CD14-positive monocyte (primary cell): ENCODE results near the gene GABRA1. TPM values are rescaled to one million over a fixed set of nuclear protein-coding genes. Genes with fewer than 3 reads are reported as not detected.

Experiments used
- DNase-seq, 3 donors: peaks; one replicate each; pipeline ENCODE4 v3.0.0-alpha.2; 2011 to 2022
- H2AFZ ChIP-seq: 2 replicates; pipeline ENCODE4 v1.6.0; 2012; ENCODE audit warnings: mild to moderate bottlenecking, low read depth, low read length, inconsistent platforms; ENCODE audit not compliant: insufficient read depth, poor library complexity, severe bottlenecking
- H3K27ac ChIP-seq, 2 donors: 1 replicate in 1 of 2; 2 replicates in 1 of 2; pipeline ENCODE4 v1.5.1; 2012 to 2013; ENCODE audit warnings: low read length in 2 of 2, control low read depth in 1 of 2, inconsistent platforms in 1 of 2, low read depth in 1 of 2, mild to moderate bottlenecking in 1 of 2
- H3K27me3 ChIP-seq, 2 donors: one replicate each; pipeline versions ENCODE4 v1.6.0 to v1.6.1; 2011 to 2013; ENCODE audit warnings: low read length in 2 of 2; ENCODE audit not compliant: control insufficient read depth in 2 of 2, insufficient read depth in 2 of 2
- H3K36me3 ChIP-seq, 2 donors: replicated peaks in 1 of 2; 1 replicate in 1 of 2; 2 replicates in 1 of 2; pipeline versions ENCODE4 v1.5.1 to v1.6.1; 2012 to 2013; ENCODE audit warnings: low read length in 2 of 2, control low read depth in 1 of 2, inconsistent platforms in 1 of 2, mild to moderate bottlenecking in 1 of 2; ENCODE audit not compliant: insufficient read depth in 2 of 2, control insufficient read depth in 1 of 2
- H3K4me1 ChIP-seq, 2 donors: 1 replicate in 1 of 2; 2 replicates in 1 of 2; pipeline versions ENCODE4 v1.5.1 to v1.6.1; 2012 to 2013; ENCODE audit warnings: low read length in 2 of 2, control low read depth in 1 of 2, inconsistent platforms in 1 of 2, mild to moderate bottlenecking in 1 of 2, moderate library complexity in 1 of 2; ENCODE audit not compliant: insufficient read depth in 2 of 2, control insufficient read depth in 1 of 2
- H3K4me2 ChIP-seq: replicated peaks from 2 replicates; pipeline ENCODE3; 2012; ENCODE audit warnings: low read length, moderate library complexity, mild to moderate bottlenecking; ENCODE audit not compliant: poor library complexity, severe bottlenecking; ENCODE audit errors: extremely low read depth
- H3K4me3 ChIP-seq, 3 experiments: fragments of 200-600 bp in 1 of 3; sonication (generic) in 1 of 3; replicated peaks in 1 of 3; 1 replicate in 2 of 3; 2 replicates in 1 of 3; pipeline ENCODE4 v1.5.1; 2011 to 2013; ENCODE audit warnings: low read length in 3 of 3, mild to moderate bottlenecking in 3 of 3, control low read depth in 2 of 3, low read depth in 2 of 3, inconsistent platforms in 1 of 3, moderate library complexity in 1 of 3
- H3K79me2 ChIP-seq: 2 replicates; pipeline ENCODE4 v1.6.0; 2012; ENCODE audit warnings: mild to moderate bottlenecking, control low read depth, inconsistent platforms, low read length, moderate library complexity; ENCODE audit not compliant: insufficient read depth
- H3K9ac ChIP-seq: 2 replicates; pipeline ENCODE4 v1.6.0; 2017; ENCODE audit warnings: low read length, mild to moderate bottlenecking; ENCODE audit not compliant: insufficient read depth, poor library complexity, severe bottlenecking
- H3K9me3 ChIP-seq, 2 donors: replicated peaks in 1 of 2; 1 replicate in 1 of 2; 2 replicates in 1 of 2; pipeline versions ENCODE4 v1.5.1 to v1.6.1; 2012 to 2013; ENCODE audit warnings: low read length in 2 of 2, control low read depth in 1 of 2; ENCODE audit not compliant: control insufficient read depth in 1 of 2, insufficient read depth in 1 of 2
- H4K20me1 ChIP-seq: 2 replicates; pipeline ENCODE4 v1.6.0; 2012; ENCODE audit warnings: mild to moderate bottlenecking, low read length, control low read depth, moderate library complexity; ENCODE audit not compliant: insufficient read depth
- H3K27ac Mint-ChIP-seq, 7 donors: one replicate each; pipeline ENCODE4 v1.8.0; 2020; ENCODE audit warnings: mild to moderate bottlenecking in 7 of 7, mixed read lengths in 7 of 7, moderate library complexity in 6 of 7, inconsistent platforms in 2 of 7
- H3K27me3 Mint-ChIP-seq, 3 donors: one replicate each; pipeline ENCODE4 v1.8.0; 2021 to 2022; ENCODE audit warnings: low read depth in 3 of 3, mild to moderate bottlenecking in 3 of 3, mixed read lengths in 3 of 3, moderate library complexity in 3 of 3, inconsistent platforms in 1 of 3
- H3K36me3 Mint-ChIP-seq, 2 donors: one replicate each; pipeline ENCODE4 v1.8.0; 2020; ENCODE audit warnings: mixed read lengths in 2 of 2, inconsistent platforms in 1 of 2, mild to moderate bottlenecking in 1 of 2
- H3K4me1 Mint-ChIP-seq: one replicate; pipeline ENCODE4 v1.8.0; 2020; ENCODE audit warnings: mild to moderate bottlenecking, mixed read lengths
- H3K4me3 Mint-ChIP-seq, 2 donors: one replicate each; pipeline ENCODE4 v1.8.0; 2020; ENCODE audit warnings: mild to moderate bottlenecking in 2 of 2, mixed read lengths in 2 of 2, moderate library complexity in 1 of 2
- H3K9me3 Mint-ChIP-seq, 7 donors: one replicate each; pipeline ENCODE4 v1.8.0; 2020 to 2022; ENCODE audit warnings: mixed read lengths in 7 of 7, mild to moderate bottlenecking in 6 of 7, moderate library complexity in 6 of 7, inconsistent platforms in 2 of 7
- CTCF ChIP-seq: fragments of 200-600 bp; IDR thresholded peaks from one replicate; pipeline ENCODE4 v1.8.0; 2022; ENCODE audit warnings: antibody characterized with exemption, mild to moderate bottlenecking
- WGBS: methylation state at CpG from one replicate; pipeline ENCODE4 v1.1.5; 2013; ENCODE audit warnings: missing lambda C conversion rate; ENCODE audit not compliant: insufficient coverage; 5-methylcytosine and 5-hydroxymethylcytosine counted together
- intact Hi-C, 2 donors: fragments of 100-400 bp; cut with micrococcal nuclease; formaldehyde crosslinking; loops; one replicate each; pipeline versions ENCODE4 v1.15.0 to v1.15.1; 2023
- polyA plus RNA-seq, 3 donors: library from polyadenylated mRNA; depleted of rRNA in 1 of 3; unstranded in 2 of 3; stranded (reverse) in 1 of 3; fragments of 300-500 nt in 2 of 3; fragments of >200 nt in 1 of 3; fragmentation: Illumina TruSeq in 2 of 3; gene quantifications; 1 replicate in 2 of 3; 2 replicates in 1 of 3; pipeline ENCODE4 v1.2.3, GENCODE V29; 2012 to 2021

Gene GABRA1
- polyA plus RNA-seq, 3 donors: not detected

GRCh38 chr5:161925960-161926359 is 78.0 kb downstream of the GABRA1 start:
- no peak for TF ChIP-seq CTCF
- Histone ChIP-seq H3K4me3 (no peak overlapping the region), H2AFZ (no peak overlapping the region), H3K9ac (no peak overlapping the region), H3K79me2 (no peaks in the 10 kb centered on the region), H3K36me3 (no peaks in the 10 kb centered on the region), H3K4me2 (no peak overlapping the region), H4K20me1 (no peaks in the 10 kb centered on the region), H3K27me3 (no peaks in the 10 kb centered on the region), H3K9me3 (no peaks in the 10 kb centered on the region), H3K4me1 (no peaks in the 10 kb centered on the region), H3K27ac (no peak overlapping the region)
- H3K4me3 Mint-ChIP-seq: no peak overlapping the region
- peaks cover 0 to 2% (median 0%) of the 10 kb centered on the region in 3 donors for H3K27me3 Mint-ChIP-seq
- no peak overlapping the region for H3K27ac Mint-ChIP-seq
- WGBS: 89% methylated on average over 4 of the region's 4 CpGs
- H3K9me3 Mint-ChIP-seq: peaks cover 0 to 5% (median 0%) of the 10 kb centered on the region in 7 donors
- no peaks in the 10 kb centered on the region for H3K4me1 Mint-ChIP-seq
- H3K36me3 Mint-ChIP-seq: no peaks in the 10 kb centered on the region
- DNase-seq: no peak
- intact Hi-C loops: no loop called here

- Histone ChIP-seq H3K4me1 (no peaks in the 10 kb centered on the region), H4K20me1 (no peaks in the 10 kb centered on the region), H3K27me3 (no peaks in the 10 kb centered on the region), H3K4me2 (no peak overlapping the region), H3K4me3 (no peak overlapping the region), H3K9me3 (no peaks in the 10 kb centered on the region), H2AFZ (no peak overlapping the region), H3K9ac (no peak overlapping the region), H3K27ac (no peak overlapping the region), H3K36me3 (no peaks in the 10 kb centered on the region), H3K79me2 (no peaks in the 10 kb centered on the region)
- Mint-ChIP-seq H3K4me1 (no peaks in the 10 kb centered on the region), H3K27me3 (peaks cover 0 to 3% (median 0%) of the 10 kb centered on the region in 3 donors), H3K36me3 (no peaks in the 10 kb centered on the region), H3K9me3 (peaks cover 0 to 2% (median 0%) of the 10 kb centered on the region in 7 donors), H3K27ac (no peak overlapping the region), H3K4me3 (no peak overlapping the region)
- 88% methylated on average over 1 of the region's 3 CpGs for WGBS
- DNase-seq: no peak
- no peak for TF ChIP-seq CTCF
- intact Hi-C loops: no loop called here
These were observed 86.6 kb downstream of the GABRA1 start for GRCh38 chr5:161934486-161934885.
